Neural cell (in vitro differentiated cells): ENCODE measurements around the gene RYR2.

Source experiments
- CTCF ChIP-seq: fragments of 450-650 bp; IDR thresholded peaks from 2 replicates; pipeline ENCODE4 v1.5.1; 2014; ENCODE audit warnings: antibody characterized with exemption, mild to moderate bottlenecking, moderate library complexity; ENCODE audit not compliant: poor library complexity, severe bottlenecking
- EZH2 ChIP-seq: fragments of 200-600, 300-800 bp; shearing (Covaris generic), sonication (generic); IDR thresholded peaks from 2 replicates; pipeline ENCODE4 v1.6.1; 2014; ENCODE audit warnings: antibody characterized with exemption, low read length, borderline replicate concordance, mild to moderate bottlenecking; ENCODE audit not compliant: insufficient read depth, poor library complexity, severe bottlenecking
- POLR2AphosphoS5 ChIP-seq: IDR thresholded peaks from 2 replicates; pipeline ENCODE4 v1.6.1; 2012
- TAF1 ChIP-seq: IDR thresholded peaks from 2 replicates; pipeline ENCODE4 v1.6.1; 2012; ENCODE audit warnings: low read depth

DNA sequence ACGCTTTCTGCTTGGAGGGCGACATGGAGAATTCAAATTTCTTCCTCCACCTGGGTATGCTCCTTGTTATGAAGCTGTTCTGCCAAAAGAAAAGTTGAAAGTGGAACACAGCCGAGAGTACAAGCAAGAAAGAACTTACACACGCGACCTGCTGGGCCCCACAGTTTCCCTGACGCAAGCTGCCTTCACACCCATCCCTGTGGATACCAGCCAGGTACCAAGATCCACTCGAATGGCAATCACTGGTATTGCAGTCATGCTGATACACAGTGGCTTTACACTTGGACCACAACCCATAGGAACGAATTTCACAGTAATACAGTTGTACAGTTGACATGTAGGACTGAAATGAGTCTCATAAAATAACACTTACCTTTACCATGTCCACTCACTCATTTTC, 461.3 kb downstream of the RYR2 start:
- TF ChIP-seq POLR2AphosphoS5 (no peak), CTCF (no peak), EZH2 (no peak), TAF1 (no peak)
